ENCODE results near the gene CUX1. TPM values are rescaled to one million over a fixed set of nuclear protein-coding genes. Genes with fewer than 3 reads are reported as not detected.
A peak's percentile ranks its signal among the peaks of the same experiment; 100 is the strongest.
"Not testable (repeated sequence)": the region's sequence is repeated elsewhere in the genome, so short reads cannot be mapped to it uniquely, and the experiment has no call there.

Gene CUX1
- total RNA-seq, 1 experiment from 2014 or later = 92.4 TPM

GRCh38 chr7:102129636-102130370, 312.4 kb downstream of the CUX1 start:
- Histone ChIP-seq H3K9ac (ENCODE audit: low read length) (no peak overlapping the region), H3K4me1 (ENCODE audit: low read length) (peaks cover 10% of the 10 kb centered on the region), H3K4me3 (ENCODE audit: low read length) (no peak overlapping the region), H3K9me2 (replicated peaks; ENCODE audit: insufficient read depth, low read length) (no peaks in the 10 kb centered on the region), H3K27me3 (ENCODE audit: low read length) (no peaks in the 10 kb centered on the region), H2AFZ (ENCODE audit: low read length) (no peak overlapping the region), H4K20me1 (ENCODE audit: insufficient read depth, low read depth, low read length) (no peaks in the 10 kb centered on the region), H3K9me3 (ENCODE audit: low read length) (no peaks in the 10 kb centered on the region), H3K4me2 (ENCODE audit: low read depth, low read length, poor library complexity, severe bottlenecking) (no peak overlapping the region), H3K27ac (ENCODE audit: low read length) (no peak overlapping the region), H3K36me3 (ENCODE audit: insufficient read depth, low read length) (peaks cover 4% of the 10 kb centered on the region; the same call in 1 of the 2 replicates), H3K79me2 (ENCODE audit: low read length) (no peaks in the 10 kb centered on the region; the same call in 1 of the 2 replicates)
- no peak for DNase-seq

GRCh38 chr7:102132209-102132752, 314.9 kb downstream of the CUX1 start:
- Histone ChIP-seq H3K9ac (ENCODE audit: low read length) (no peak overlapping the region), H3K4me2 (ENCODE audit: low read depth, low read length, poor library complexity, severe bottlenecking) (no peak overlapping the region), H3K36me3 (ENCODE audit: insufficient read depth, low read length) (no peaks in the 10 kb centered on the region; the same call in 1 of the 2 replicates), H3K27me3 (ENCODE audit: low read length) (no peaks in the 10 kb centered on the region), H3K27ac (ENCODE audit: low read length) (no peak overlapping the region), H3K79me2 (ENCODE audit: low read length) (peaks cover 4% of the 10 kb centered on the region), H3K4me3 (ENCODE audit: low read length) (no peak overlapping the region), H3K4me1 (ENCODE audit: low read length) (peaks cover 2% of the 10 kb centered on the region; the same call in 1 of the 2 replicates), H3K9me2 (replicated peaks; ENCODE audit: insufficient read depth, low read length) (no peaks in the 10 kb centered on the region), H2AFZ (ENCODE audit: low read length) (no peak overlapping the region), H4K20me1 (ENCODE audit: insufficient read depth, low read depth, low read length) (no peaks in the 10 kb centered on the region), H3K9me3 (ENCODE audit: low read length) (no peaks in the 10 kb centered on the region)
- DNase-seq = no peak

- H3K9me2 ChIP-seq (replicated peaks; ENCODE audit: insufficient read depth, low read length) = no peaks in the 10 kb centered on the region
- H3K36me3 ChIP-seq (ENCODE audit: insufficient read depth, low read length) = peaks cover 6% of the 10 kb centered on the region; the same call in 1 of the 2 replicates
- no peak overlapping the region for H3K9ac ChIP-seq (ENCODE audit: low read length)
- H2AFZ ChIP-seq (ENCODE audit: low read length) = no peak overlapping the region
- H3K79me2 ChIP-seq (ENCODE audit: low read length) = peaks cover 7% of the 10 kb centered on the region
- H4K20me1 ChIP-seq (ENCODE audit: insufficient read depth, low read depth, low read length) = no peaks in the 10 kb centered on the region
- no peak for DNase-seq
- no peak overlapping the region for H3K4me2 ChIP-seq (ENCODE audit: low read depth, low read length, poor library complexity, severe bottlenecking)
- no peak overlapping the region for H3K4me3 ChIP-seq (ENCODE audit: low read length)
- peaks cover 8% of the 10 kb centered on the region for H3K4me1 ChIP-seq (ENCODE audit: low read length)
- H3K27ac ChIP-seq (ENCODE audit: low read length) = no peak overlapping the region
- H3K9me3 ChIP-seq (ENCODE audit: low read length) = no peaks in the 10 kb centered on the region
- H3K27me3 ChIP-seq (ENCODE audit: low read length) = no peaks in the 10 kb centered on the region
Observed at GRCh38 chr7:102138676-102139075, 321.2 kb downstream of the CUX1 start.

- Histone ChIP-seq H2AFZ (ENCODE audit: low read length) (no peak overlapping the region), H3K79me2 (ENCODE audit: low read length) (peaks cover 7% of the 10 kb centered on the region), H3K9ac (ENCODE audit: low read length) (no peak overlapping the region), H3K4me3 (ENCODE audit: low read length) (no peak overlapping the region), H3K36me3 (ENCODE audit: insufficient read depth, low read length) (peaks cover 6% of the 10 kb centered on the region; the same call in 1 of the 2 replicates), H3K4me1 (ENCODE audit: low read length) (peaks cover 8% of the 10 kb centered on the region), H4K20me1 (ENCODE audit: insufficient read depth, low read depth, low read length) (no peaks in the 10 kb centered on the region), H3K27me3 (ENCODE audit: low read length) (no peaks in the 10 kb centered on the region), H3K27ac (ENCODE audit: low read length) (peak overlapping the region; percentile 62), H3K9me3 (ENCODE audit: low read length) (no peaks in the 10 kb centered on the region), H3K9me2 (replicated peaks; ENCODE audit: insufficient read depth, low read length) (no peaks in the 10 kb centered on the region), H3K4me2 (ENCODE audit: low read depth, low read length, poor library complexity, severe bottlenecking) (no peak overlapping the region)
- peak; percentile 50 for DNase-seq
Observed at GRCh38 chr7:102140952-102141370, 323.5 kb downstream of the CUX1 start.

GRCh38 chr7:102142433-102142832, 325.0 kb downstream of the CUX1 start:
- not testable (repeated sequence) for H3K27me3 ChIP-seq (ENCODE audit: low read length); DNase-seq; H2AFZ ChIP-seq (ENCODE audit: low read length); H3K4me2 ChIP-seq (ENCODE audit: low read depth, low read length, poor library complexity, severe bottlenecking); H3K9ac ChIP-seq (ENCODE audit: low read length); H3K4me1 ChIP-seq (ENCODE audit: low read length); H3K9me3 ChIP-seq (ENCODE audit: low read length); H3K27ac ChIP-seq (ENCODE audit: low read length); H3K9me2 ChIP-seq (replicated peaks; ENCODE audit: insufficient read depth, low read length); H3K36me3 ChIP-seq (ENCODE audit: insufficient read depth, low read length); H4K20me1 ChIP-seq (ENCODE audit: insufficient read depth, low read depth, low read length); H3K79me2 ChIP-seq (ENCODE audit: low read length); H3K4me3 ChIP-seq (ENCODE audit: low read length)

GRCh38 chr7:102146122-102146521, 328.7 kb downstream of the CUX1 start:
- Histone ChIP-seq H3K27ac (ENCODE audit: low read length) (no peak overlapping the region), H3K4me2 (ENCODE audit: low read depth, low read length, poor library complexity, severe bottlenecking) (no peak overlapping the region), H3K9me2 (replicated peaks; ENCODE audit: insufficient read depth, low read length) (no peaks in the 10 kb centered on the region), H3K4me3 (ENCODE audit: low read length) (no peak overlapping the region), H3K9ac (ENCODE audit: low read length) (no peak overlapping the region), H3K4me1 (ENCODE audit: low read length) (peaks cover 2% of the 10 kb centered on the region), H3K9me3 (ENCODE audit: low read length) (no peaks in the 10 kb centered on the region), H3K79me2 (ENCODE audit: low read length) (peaks cover 8% of the 10 kb centered on the region; the same call in 1 of the 2 replicates), H3K27me3 (ENCODE audit: low read length) (no peaks in the 10 kb centered on the region), H3K36me3 (ENCODE audit: insufficient read depth, low read length) (no peaks in the 10 kb centered on the region), H4K20me1 (ENCODE audit: insufficient read depth, low read depth, low read length) (no peaks in the 10 kb centered on the region), H2AFZ (ENCODE audit: low read length) (no peak overlapping the region)
- DNase-seq = no peak

GRCh38 chr7:102147008-102147407, 329.6 kb downstream of the CUX1 start:
- H3K4me3 ChIP-seq (ENCODE audit: low read length) = no peak overlapping the region
- H3K9me2 ChIP-seq (replicated peaks; ENCODE audit: insufficient read depth, low read length) = no peaks in the 10 kb centered on the region
- no peak overlapping the region for H3K27ac ChIP-seq (ENCODE audit: low read length)
- H3K9ac ChIP-seq (ENCODE audit: low read length) = no peak overlapping the region
- no peaks in the 10 kb centered on the region for H3K9me3 ChIP-seq (ENCODE audit: low read length)
- no peaks in the 10 kb centered on the region for H4K20me1 ChIP-seq (ENCODE audit: insufficient read depth, low read depth, low read length)
- DNase-seq = no peak
- no peaks in the 10 kb centered on the region for H3K4me1 ChIP-seq (ENCODE audit: low read length)
- no peaks in the 10 kb centered on the region for H3K36me3 ChIP-seq (ENCODE audit: insufficient read depth, low read length)
- no peak overlapping the region for H2AFZ ChIP-seq (ENCODE audit: low read length)
- peaks cover 8% of the 10 kb centered on the region; the same call in 1 of the 2 replicates for H3K79me2 ChIP-seq (ENCODE audit: low read length)
- H3K4me2 ChIP-seq (ENCODE audit: low read depth, low read length, poor library complexity, severe bottlenecking) = no peak overlapping the region
- no peaks in the 10 kb centered on the region for H3K27me3 ChIP-seq (ENCODE audit: low read length)

GRCh38 chr7:102148799-102149198, 331.4 kb downstream of the CUX1 start:
- H3K4me1 ChIP-seq (ENCODE audit: low read length) = no peaks in the 10 kb centered on the region
- no peak for DNase-seq
- no peak overlapping the region for H3K27ac ChIP-seq (ENCODE audit: low read length)
- no peak overlapping the region for H3K4me2 ChIP-seq (ENCODE audit: low read depth, low read length, poor library complexity, severe bottlenecking)
- H3K36me3 ChIP-seq (ENCODE audit: insufficient read depth, low read length) = 0 out of 2 replicates have a peak, but pooled peaks cover 4% of the 10 kb centered on the region
- no peak overlapping the region for H2AFZ ChIP-seq (ENCODE audit: low read length)
- H3K9ac ChIP-seq (ENCODE audit: low read length) = no peak overlapping the region
- H3K27me3 ChIP-seq (ENCODE audit: low read length) = no peaks in the 10 kb centered on the region
- no peaks in the 10 kb centered on the region for H4K20me1 ChIP-seq (ENCODE audit: insufficient read depth, low read depth, low read length)
- no peaks in the 10 kb centered on the region for H3K9me2 ChIP-seq (replicated peaks; ENCODE audit: insufficient read depth, low read length)
- peaks cover 8% of the 10 kb centered on the region; the same call in 1 of the 2 replicates for H3K79me2 ChIP-seq (ENCODE audit: low read length)
- H3K9me3 ChIP-seq (ENCODE audit: low read length) = no peaks in the 10 kb centered on the region
- H3K4me3 ChIP-seq (ENCODE audit: low read length) = no peak overlapping the region

Measured in Karpas-422 (cell line).